Keratinocyte (primary cell): ENCODE results near the gene ANKRD6. TPM values are rescaled to one million over a fixed set of nuclear protein-coding genes. Genes with fewer than 3 reads are reported as not detected.

Source experiments
- DNase-seq: peaks from one replicate; pipeline ENCODE4 v3.0.0-alpha.2; 2011; ENCODE audit warnings: low read depth, missing footprints, low spot score
- FAIRE-seq: peaks from 2 replicates; lab custom pipeline; 2011; peaks lifted over from hg19 to GRCh38; lab: Jason Lieb, UNC
- H2AFZ ChIP-seq: 2 replicates; pipeline ENCODE4 v1.6.0; 2012; ENCODE audit warnings: low read length, control low read depth, inconsistent platforms; ENCODE audit not compliant: control insufficient read depth
- H3K27ac ChIP-seq: 2 replicates; pipeline ENCODE4 v1.5.1; 2011; ENCODE audit warnings: low read length; ENCODE audit not compliant: control insufficient read depth, insufficient read depth
- H3K27me3 ChIP-seq: 3 replicates; pipeline ENCODE4 v1.6.0; 2011; ENCODE audit warnings: low read length; ENCODE audit not compliant: control insufficient read depth, insufficient read depth; ENCODE audit errors: extremely low read depth
- H3K36me3 ChIP-seq, 2 experiments: 2 replicates in 1 of 2; 3 replicates in 1 of 2; pipeline ENCODE4 v1.5.1; 2011; ENCODE audit warnings: low read length in 2 of 2, mild to moderate bottlenecking in 1 of 2; ENCODE audit not compliant: control insufficient read depth in 2 of 2, insufficient read depth in 2 of 2; ENCODE audit errors: extremely low read depth in 1 of 2
- H3K4me1 ChIP-seq: 3 replicates; pipeline ENCODE4 v1.5.1; 2011; ENCODE audit warnings: low read length; ENCODE audit not compliant: control insufficient read depth, insufficient read depth; ENCODE audit errors: extremely low read depth
- H3K4me2 ChIP-seq: 3 replicates; pipeline ENCODE4 v1.6.0; 2011; ENCODE audit warnings: low read depth, low read length; ENCODE audit not compliant: control insufficient read depth, insufficient read depth; ENCODE audit errors: extremely low read depth
- H3K4me3 ChIP-seq, 3 experiments: fragments of 200-600 bp in 1 of 3; sonication (generic) in 1 of 3; 2 replicates in 2 of 3; 3 replicates in 1 of 3; pipeline ENCODE4 v1.5.1; 2011 to 2016; ENCODE audit warnings: low read length in 3 of 3, mild to moderate bottlenecking in 3 of 3, control low read depth in 2 of 3, inconsistent platforms in 1 of 3, low read depth in 1 of 3, mixed read lengths in 1 of 3, mixed run types in 1 of 3, moderate library complexity in 1 of 3; ENCODE audit not compliant: control insufficient read depth in 2 of 3, insufficient read depth in 2 of 3; ENCODE audit errors: extremely low read depth in 1 of 3
- H3K79me2 ChIP-seq: 2 replicates; pipeline ENCODE4 v1.6.0; 2012; ENCODE audit warnings: low read length; ENCODE audit not compliant: control insufficient read depth, insufficient read depth
- H3K9ac ChIP-seq: 3 replicates; pipeline ENCODE4 v1.6.0; 2011; ENCODE audit warnings: low read length; ENCODE audit not compliant: control insufficient read depth, insufficient read depth; ENCODE audit errors: extremely low read depth
- H3K9me1 ChIP-seq: 3 replicates; pipeline ENCODE4 v1.6.0; 2011; ENCODE audit warnings: low read length; ENCODE audit not compliant: control insufficient read depth, insufficient read depth; ENCODE audit errors: extremely low read depth
- H3K9me3 ChIP-seq: 2 replicates; pipeline ENCODE4 v1.5.1; 2012; ENCODE audit warnings: low read depth, low read length; ENCODE audit not compliant: control insufficient read depth
- H4K20me1 ChIP-seq: 3 replicates; pipeline ENCODE4 v1.6.0; 2011; ENCODE audit warnings: low read length; ENCODE audit not compliant: control insufficient read depth, insufficient read depth; ENCODE audit errors: extremely low read depth
- EZH2 ChIP-seq: IDR thresholded peaks from one replicate; pipeline ENCODE4 v1.6.1; 2012; ENCODE audit warnings: inconsistent platforms, mild to moderate bottlenecking, low read length, moderate library complexity
- dilution Hi-C: fragments of 300-500 bp; cut with MboI; formaldehyde crosslinking; loops from one replicate; pipeline ENCODE4 v1.7.0; 2020; ENCODE audit warnings: low sequenced_read_pairs; ENCODE audit not compliant: extremely low pct_ligation_motif_present
- polyA plus RNA-seq, 5 experiments: library from polyadenylated mRNA; depleted of rRNA in 3 of 5; stranded (reverse) in 3 of 5; stranded (forward) in 1 of 5; unstranded in 1 of 5; fragments of >200 nt; gene quantifications; 1 replicate in 1 of 5; 2 replicates in 3 of 5; 3 replicates in 1 of 5; pipeline versions ENCODE4 v1.2.1 to v1.2.3, GENCODE V29; 2011 to 2012; ENCODE audit warnings: missing spikeins in 2 of 5, low read depth in 1 of 5, low replicate concordance in 1 of 5
- TF ChIP-seq, protein P1 (sequence below), 3 experiments: IDR thresholded peaks in 1 of 3; conservative IDR thresholded peaks in 1 of 3; optimal IDR thresholded peaks in 1 of 3; 2 replicates in 2 of 3; 3 replicates in 1 of 3; pipeline versions ENCODE3 to v1.5.1; 2011; ENCODE audit warnings: low read length in 3 of 3, mild to moderate bottlenecking in 3 of 3, moderate library complexity in 2 of 3, control low read depth in 1 of 3, inconsistent platforms in 1 of 3; ENCODE audit not compliant: insufficient read depth in 2 of 3; ENCODE audit errors: extremely low read depth in 1 of 3

Gene ANKRD6
- polyA plus RNA-seq, 1 donor (not counting 4 experiments of a cell fraction or from before 2014, with no cell fraction given): 5.7 TPM

DNA sequence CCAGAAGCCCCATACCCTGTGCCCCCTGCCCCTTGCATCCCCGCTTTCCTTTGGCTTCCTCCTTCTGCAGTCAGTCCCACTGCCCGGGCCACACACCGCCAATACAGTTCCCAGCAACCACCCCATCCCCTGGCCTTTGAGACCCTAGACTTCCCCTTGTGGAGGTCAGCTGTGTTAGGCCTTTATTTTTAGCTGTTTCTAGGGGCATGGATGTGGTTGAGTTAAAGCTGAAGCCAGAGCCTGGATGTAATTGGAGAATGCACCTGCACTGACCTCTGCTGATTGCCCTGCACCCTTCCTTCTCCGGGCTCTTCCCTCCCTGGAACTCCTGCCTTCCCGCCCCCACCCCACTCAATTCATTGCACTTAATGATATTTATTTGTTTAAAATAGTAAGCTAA is 171.7 kb downstream of the ANKRD6 start:
- H3K4me3 ChIP-seq: no peak overlapping the region
- H3K4me2 ChIP-seq: no peak overlapping the region
- no peaks in the 10 kb centered on the region for H4K20me1 ChIP-seq
- H3K27me3 ChIP-seq: no peaks in the 10 kb centered on the region
- FAIRE-seq: no peak
- H3K9me3 ChIP-seq: no peaks in the 10 kb centered on the region
- no peak overlapping the region for H3K27ac ChIP-seq
- H3K9me1 ChIP-seq: no peaks in the 10 kb centered on the region
- no peak overlapping the region for H3K9ac ChIP-seq
- dilution Hi-C loops: no loop called here
- no peaks in the 10 kb centered on the region for H3K36me3 ChIP-seq
- H2AFZ ChIP-seq: no peak overlapping the region
- no peak for TF ChIP-seq EZH2
- TF ChIP-seq, protein P1, sequence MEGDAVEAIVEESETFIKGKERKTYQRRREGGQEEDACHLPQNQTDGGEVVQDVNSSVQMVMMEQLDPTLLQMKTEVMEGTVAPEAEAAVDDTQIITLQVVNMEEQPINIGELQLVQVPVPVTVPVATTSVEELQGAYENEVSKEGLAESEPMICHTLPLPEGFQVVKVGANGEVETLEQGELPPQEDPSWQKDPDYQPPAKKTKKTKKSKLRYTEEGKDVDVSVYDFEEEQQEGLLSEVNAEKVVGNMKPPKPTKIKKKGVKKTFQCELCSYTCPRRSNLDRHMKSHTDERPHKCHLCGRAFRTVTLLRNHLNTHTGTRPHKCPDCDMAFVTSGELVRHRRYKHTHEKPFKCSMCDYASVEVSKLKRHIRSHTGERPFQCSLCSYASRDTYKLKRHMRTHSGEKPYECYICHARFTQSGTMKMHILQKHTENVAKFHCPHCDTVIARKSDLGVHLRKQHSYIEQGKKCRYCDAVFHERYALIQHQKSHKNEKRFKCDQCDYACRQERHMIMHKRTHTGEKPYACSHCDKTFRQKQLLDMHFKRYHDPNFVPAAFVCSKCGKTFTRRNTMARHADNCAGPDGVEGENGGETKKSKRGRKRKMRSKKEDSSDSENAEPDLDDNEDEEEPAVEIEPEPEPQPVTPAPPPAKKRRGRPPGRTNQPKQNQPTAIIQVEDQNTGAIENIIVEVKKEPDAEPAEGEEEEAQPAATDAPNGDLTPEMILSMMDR (optimal IDR thresholded peaks at IDR 0.05 in 1 of 3, IDR thresholded peaks at IDR 0.05 in 1 of 3, conservative IDR thresholded peaks at IDR 0.05 in 1 of 3; ENCODE audit: extremely low read depth in 1 of 3, insufficient read depth in 2 of 3, low read length in 3 of 3): no peak
- no peak for DNase-seq
- H3K79me2 ChIP-seq: no peaks in the 10 kb centered on the region
- H3K4me1 ChIP-seq: no peaks in the 10 kb centered on the region

DNA sequence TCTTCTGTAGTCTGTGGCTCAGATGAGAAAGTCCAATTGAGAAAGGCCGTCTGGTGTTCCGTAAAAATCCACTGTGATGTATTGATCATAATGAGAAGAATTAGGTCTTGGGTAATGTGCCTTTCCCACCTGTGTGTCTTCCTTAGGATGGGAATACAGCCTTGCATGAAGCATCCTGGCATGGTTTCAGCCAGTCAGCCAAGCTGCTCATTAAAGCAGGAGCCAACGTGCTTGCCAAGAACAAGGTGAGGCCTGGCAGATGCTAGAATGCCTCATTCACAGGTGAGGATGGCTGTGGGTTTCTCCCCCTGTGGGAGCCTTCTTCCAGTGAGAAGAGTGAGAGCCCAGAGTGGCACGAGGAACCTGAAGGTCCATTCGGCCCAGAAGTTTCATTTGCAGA is 172.9 kb downstream of the ANKRD6 start:
- no peaks in the 10 kb centered on the region for H3K36me3 ChIP-seq
- H3K79me2 ChIP-seq: no peaks in the 10 kb centered on the region
- H3K9me1 ChIP-seq: no peaks in the 10 kb centered on the region
- TF ChIP-seq EZH2: no peak
- no peaks in the 10 kb centered on the region for H3K4me1 ChIP-seq
- no peak overlapping the region for H3K9ac ChIP-seq
- H3K27me3 ChIP-seq: no peaks in the 10 kb centered on the region
- no peak overlapping the region for H2AFZ ChIP-seq
- H3K4me3 ChIP-seq: no peak overlapping the region
- no peak overlapping the region for H3K27ac ChIP-seq
- no peaks in the 10 kb centered on the region for H3K9me3 ChIP-seq
- H4K20me1 ChIP-seq: no peaks in the 10 kb centered on the region
- no peak for FAIRE-seq
- dilution Hi-C loops: no loop called here
- DNase-seq: no peak
- no peak overlapping the region for H3K4me2 ChIP-seq

DNA sequence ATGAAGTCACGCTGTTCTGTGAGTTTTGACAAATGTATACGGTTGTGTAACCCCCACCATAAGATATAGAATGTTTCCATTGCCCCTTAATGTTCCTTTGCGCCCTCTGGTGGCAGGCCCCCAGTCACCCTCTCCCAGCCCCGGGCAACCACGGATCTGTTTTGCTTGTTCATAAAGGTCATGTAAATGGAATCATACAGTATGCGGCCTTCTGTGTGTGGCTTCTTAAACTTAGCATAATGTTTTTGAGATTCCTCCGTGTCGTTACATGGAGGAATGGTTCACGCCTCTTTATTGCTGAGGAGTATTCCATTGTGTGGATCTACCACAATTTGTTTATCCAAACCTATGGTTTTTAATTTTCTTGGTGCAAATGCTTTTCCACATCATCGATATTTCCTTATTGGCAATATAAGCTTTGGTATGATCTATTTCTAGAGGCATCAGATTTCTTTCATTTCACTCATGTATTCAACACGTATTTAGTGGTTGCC is 177.2 kb downstream of the ANKRD6 start:
- Histone ChIP-seq H3K4me2 (no peak overlapping the region), H3K4me1 (peaks cover 8% of the 10 kb centered on the region), H3K27ac (no peak overlapping the region), H2AFZ (no peak overlapping the region), H3K4me3 (no peak overlapping the region), H3K9me3 (no peaks in the 10 kb centered on the region), H3K79me2 (no peaks in the 10 kb centered on the region), H3K9ac (no peak overlapping the region), H3K9me1 (no peaks in the 10 kb centered on the region), H3K27me3 (no peaks in the 10 kb centered on the region), H3K36me3 (no peaks in the 10 kb centered on the region), H4K20me1 (no peaks in the 10 kb centered on the region)
- FAIRE-seq: peak; percentile 56
- dilution Hi-C loops: no loop called here
- TF ChIP-seq, protein P1 (optimal IDR thresholded peaks at IDR 0.05 in 1 of 3, IDR thresholded peaks at IDR 0.05 in 1 of 3, conservative IDR thresholded peaks at IDR 0.05 in 1 of 3; ENCODE audit: extremely low read depth in 1 of 3, insufficient read depth in 2 of 3, low read length in 3 of 3): peak; percentile 68 to 83 (median 75)
- no peak for TF ChIP-seq EZH2
- no peak for DNase-seq
